Activated T-cell treated with anti-CD3 and anti-CD28 coated beads for 48 hours (primary cell): ENCODE results near the gene LRP1B.

Experiments used
- DNase-seq: peaks from one replicate; pipeline ENCODE4 v3.0.0-alpha.2; 2020; ENCODE audit warnings: low read depth

The LRP1B gene

GRCh38 chr2:140808211-140808610, 1322.6 kb downstream of the LRP1B start:
- no peak for DNase-seq

GRCh38 chr2:140804700-140805260, 1326.0 kb downstream of the LRP1B start:
- no peak for DNase-seq

GRCh38 chr2:140801311-140801710, 1329.5 kb downstream of the LRP1B start:
- no peak for DNase-seq

GRCh38 chr2:140797718-140798117, 1333.1 kb downstream of the LRP1B start:
- no peak for DNase-seq

- no peak for DNase-seq
Observed at GRCh38 chr2:140791802-140792201, 1339.0 kb downstream of the LRP1B start.

GRCh38 chr2:140786585-140786984, 1344.2 kb downstream of the LRP1B start:
- no peak for DNase-seq

- DNase-seq, result no peak
Observed at GRCh38 chr2:140775411-140775810, 1355.4 kb downstream of the LRP1B start.

GRCh38 chr2:140770645-140771044, 1360.2 kb downstream of the LRP1B start:
- DNase-seq, result no peak

- no peak for DNase-seq
Observed at GRCh38 chr2:140761807-140762206, 1369.0 kb downstream of the LRP1B start.

- DNase-seq, result no peak
Observed at GRCh38 chr2:140759426-140760156, 1371.2 kb downstream of the LRP1B start.

GRCh38 chr2:140747665-140748064, 1383.2 kb downstream of the LRP1B start:
- DNase-seq, result no peak

- no peak for DNase-seq
Observed at GRCh38 chr2:140747090-140747489, 1383.7 kb downstream of the LRP1B start.

GRCh38 chr2:140744379-140744778, 1386.4 kb downstream of the LRP1B start:
- DNase-seq, result no peak

- no peak for DNase-seq
Observed at GRCh38 chr2:140737006-140737405, 1393.8 kb downstream of the LRP1B start.

GRCh38 chr2:140734992-140735391, 1395.8 kb downstream of the LRP1B start:
- DNase-seq, result no peak

GRCh38 chr2:140718999-140719398, 1411.8 kb downstream of the LRP1B start:
- no peak for DNase-seq

GRCh38 chr2:140717481-140717880, 1413.3 kb downstream of the LRP1B start:
- DNase-seq, result no peak

GRCh38 chr2:140714586-140714985, 1416.2 kb downstream of the LRP1B start:
- no peak for DNase-seq

- no peak for DNase-seq
Observed at GRCh38 chr2:140711867-140712266, 1418.9 kb downstream of the LRP1B start.

GRCh38 chr2:140701726-140702125, 1429.1 kb downstream of the LRP1B start:
- DNase-seq, result no peak

- DNase-seq, result no peak
Observed at GRCh38 chr2:140698636-140699035, 1432.2 kb downstream of the LRP1B start.

- DNase-seq, result no peak
Observed at GRCh38 chr2:140696449-140696848, 1434.4 kb downstream of the LRP1B start.

- no peak for DNase-seq
Observed at GRCh38 chr2:140695155-140695554, 1435.7 kb downstream of the LRP1B start.

- DNase-seq, result no peak
Observed at GRCh38 chr2:140687825-140688224, 1443.0 kb downstream of the LRP1B start.
